Spinal cord (tissue), 10 donors: ENCODE measurements around the gene PRIM2. TPM values are rescaled to one million over a fixed set of nuclear protein-coding genes. Genes with fewer than 3 reads are reported as not detected.
"Not testable (repeated sequence)": the region's sequence is repeated elsewhere in the genome, so short reads cannot be mapped to it uniquely, and the experiment has no call there.

Source experiments
- DNase-seq, 6 donors: peaks; one replicate each; pipeline versions ENCODE4 v3.0.0 to v3.0.0-alpha.2; 2013 to 2015; ENCODE audit warnings: low spot score in 6 of 6, low read depth in 4 of 6
- H3K27ac ChIP-seq: one replicate; pipeline ENCODE4 v1.5.1; 2013; ENCODE audit warnings: low read depth, low read length, control low read depth
- H3K27me3 ChIP-seq: one replicate; pipeline ENCODE4 v1.6.1; 2013; ENCODE audit warnings: low read length; ENCODE audit not compliant: control insufficient read depth, insufficient read depth
- H3K36me3 ChIP-seq: one replicate; pipeline ENCODE4 v1.6.1; 2013; ENCODE audit warnings: low read length; ENCODE audit not compliant: control insufficient read depth, insufficient read depth
- H3K4me1 ChIP-seq: one replicate; pipeline ENCODE4 v1.6.1; 2013; ENCODE audit warnings: low read length; ENCODE audit not compliant: control insufficient read depth, insufficient read depth
- H3K4me3 ChIP-seq: one replicate; pipeline ENCODE4 v1.5.1; 2013; ENCODE audit warnings: low read depth, low read length, control low read depth
- H3K9me3 ChIP-seq: one replicate; pipeline ENCODE4 v1.6.1; 2013; ENCODE audit warnings: low read length; ENCODE audit not compliant: control insufficient read depth, insufficient read depth
- WGBS: methylation state at CpG from one replicate; pipeline ENCODE4 v1.1.5; 2013; ENCODE audit warnings: missing lambda C conversion rate; ENCODE audit not compliant: insufficient coverage; 5-methylcytosine and 5-hydroxymethylcytosine counted together
- polyA plus RNA-seq, 2 donors: library from polyadenylated mRNA; unstranded; fragments of 120-200 nt; gene quantifications; one replicate each; pipeline ENCODE4 v1.2.1, GENCODE V29; 2013; ENCODE audit not compliant: insufficient read length in 2 of 2
- total RNA-seq, 2 donors: library from RNA; depleted of rRNA in 1 of 2; stranded (reverse); fragments of 120-200 nt in 1 of 2; fragments of >200 nt in 1 of 2; gene quantifications; one replicate each; pipeline versions ENCODE4 v1.2.3 to v1.2.4, GENCODE V29; 2013 to 2014
- donor health status: healthy.

Gene PRIM2
- total and polyA plus RNA-seq, 4 donors: 8.1 to 19.7 (median 13.6) TPM

- H3K27me3 ChIP-seq, H3K9me3 ChIP-seq, H3K36me3 ChIP-seq, H3K4me3 ChIP-seq, DNase-seq, H3K4me1 ChIP-seq, H3K27ac ChIP-seq: not testable (repeated sequence)
Measured at GRCh38 chr6:57480194-57480593, 162.8 kb downstream of the PRIM2 start.

DNA sequence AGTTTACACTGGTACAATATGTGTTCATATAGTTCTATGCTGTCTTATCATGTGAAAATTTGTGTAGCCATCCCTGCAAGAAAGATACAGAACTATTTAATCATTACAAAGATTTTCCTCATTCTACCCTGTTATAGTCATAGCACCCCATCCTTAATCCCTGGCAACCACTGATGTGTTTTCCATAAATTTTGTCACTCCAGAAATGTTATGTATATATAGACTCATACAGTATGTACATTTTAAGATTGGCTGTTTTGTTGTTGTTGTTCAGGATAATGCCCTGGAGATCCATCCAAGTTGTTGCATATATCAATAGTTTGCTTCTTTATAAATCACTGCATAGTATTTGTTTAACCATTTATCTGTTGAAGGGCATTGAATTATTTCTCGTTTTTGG lies 163.7 kb downstream of the PRIM2 start:
- H3K4me3 ChIP-seq, DNase-seq: not testable (repeated sequence)
- WGBS: no CpG with 5 or more reads among the region's 1 CpG

DNA sequence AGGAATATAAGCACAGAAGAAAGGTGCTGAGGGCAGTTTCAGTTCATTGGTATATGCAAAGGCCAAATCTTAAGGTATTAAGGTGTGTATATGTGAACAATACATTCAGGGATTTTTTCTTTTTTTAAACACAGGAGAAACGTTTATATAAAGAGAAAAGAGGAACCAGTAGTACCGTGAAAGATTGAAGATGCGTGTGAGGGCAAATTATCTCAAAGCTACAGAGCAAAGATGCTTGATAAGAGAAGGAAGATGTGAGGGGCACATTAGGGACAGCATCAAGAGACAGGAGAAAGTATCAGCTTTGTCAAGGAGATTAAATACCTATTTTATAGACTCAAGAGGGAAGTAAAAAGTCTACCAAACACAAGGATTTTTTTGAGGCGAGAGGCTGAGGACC lies 165.0 kb downstream of the PRIM2 start:
- not testable (repeated sequence) for H3K27ac ChIP-seq, DNase-seq, H3K27me3 ChIP-seq, H3K4me3 ChIP-seq, H3K9me3 ChIP-seq, H3K4me1 ChIP-seq, H3K36me3 ChIP-seq
- WGBS: 100% methylated on average over 1 of the region's 4 CpGs

More for the DNA sequence above, 163.7 kb downstream of the PRIM2 start:
- not testable (repeated sequence) for H3K36me3 ChIP-seq, H3K9me3 ChIP-seq, H3K27me3 ChIP-seq, H3K27ac ChIP-seq, H3K4me1 ChIP-seq

DNA sequence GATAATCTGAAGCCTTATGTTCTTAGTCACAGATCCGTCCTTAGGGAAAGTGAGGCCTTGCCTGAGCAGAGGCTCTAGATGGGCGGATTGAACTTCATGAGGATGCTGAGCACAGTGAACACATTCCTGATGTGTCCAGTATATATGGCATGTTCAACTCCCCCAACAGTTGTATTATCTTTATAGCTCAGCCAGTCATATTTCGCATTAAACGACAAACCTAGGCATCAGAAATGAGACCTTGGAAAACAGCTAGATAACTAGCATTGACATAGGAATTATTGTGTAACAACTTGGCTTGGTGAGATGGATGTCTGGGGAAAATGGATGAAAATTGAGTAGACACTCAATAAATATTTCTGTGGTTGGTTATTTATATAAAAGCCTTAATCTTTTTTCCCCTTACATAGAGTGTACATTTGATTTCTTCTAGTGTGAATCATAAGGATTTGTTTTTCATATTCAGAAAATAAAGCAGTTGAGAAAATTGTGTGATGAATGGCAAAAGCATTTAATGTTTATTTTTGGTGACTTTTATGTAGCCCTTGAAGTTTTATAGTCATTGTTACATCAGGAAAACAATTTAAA lies 169.2 kb downstream of the PRIM2 start:
- not testable (repeated sequence) for H3K4me1 ChIP-seq, H3K27ac ChIP-seq, H3K27me3 ChIP-seq, DNase-seq, H3K36me3 ChIP-seq, H3K9me3 ChIP-seq, H3K4me3 ChIP-seq
- WGBS: no CpG with 5 or more reads among the region's 4 CpGs

DNA sequence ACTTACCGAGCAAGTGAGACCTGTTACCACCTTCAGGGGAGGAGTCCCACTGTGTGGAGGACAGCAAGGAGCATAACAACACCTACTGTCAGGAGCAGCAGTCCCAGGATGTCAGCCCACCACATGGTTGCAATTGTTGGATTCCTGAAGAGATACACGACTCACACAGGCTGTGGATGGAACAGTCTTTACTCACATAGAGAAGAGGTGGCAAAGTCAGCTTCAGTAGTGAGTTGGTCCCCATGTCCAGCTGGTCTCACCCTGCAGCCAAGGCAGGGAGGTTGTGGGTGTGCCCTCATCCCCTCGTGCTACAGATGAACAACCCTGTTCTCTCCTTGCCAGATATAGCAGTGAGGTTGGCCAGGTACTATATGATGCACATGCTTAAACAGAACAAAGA lies 171.1 kb downstream of the PRIM2 start:
- not testable (repeated sequence) for H3K9me3 ChIP-seq, H3K4me3 ChIP-seq, H3K27me3 ChIP-seq, H3K27ac ChIP-seq, H3K36me3 ChIP-seq, DNase-seq, H3K4me1 ChIP-seq
- WGBS: no CpG with 5 or more reads among the region's 3 CpGs

- H3K36me3 ChIP-seq, H3K27me3 ChIP-seq, H3K4me1 ChIP-seq, H3K4me3 ChIP-seq, H3K9me3 ChIP-seq, H3K27ac ChIP-seq, DNase-seq: not testable (repeated sequence)
Measured at GRCh38 chr6:57489887-57490286, 172.5 kb downstream of the PRIM2 start.

- H3K27me3 ChIP-seq, H3K4me1 ChIP-seq, DNase-seq, H3K27ac ChIP-seq, H3K4me3 ChIP-seq, H3K9me3 ChIP-seq, H3K36me3 ChIP-seq: not testable (repeated sequence)
- 100% methylated on average over 1 of the region's 7 CpGs for WGBS
Measured at GRCh38 chr6:57491795-57492194, 174.4 kb downstream of the PRIM2 start.

- H3K9me3 ChIP-seq, DNase-seq, H3K27me3 ChIP-seq, H3K36me3 ChIP-seq, H3K27ac ChIP-seq, H3K4me3 ChIP-seq, H3K4me1 ChIP-seq: not testable (repeated sequence)
- WGBS: no CpG with 5 or more reads among the region's 2 CpGs
Measured at GRCh38 chr6:57496251-57496650, 178.8 kb downstream of the PRIM2 start.

DNA sequence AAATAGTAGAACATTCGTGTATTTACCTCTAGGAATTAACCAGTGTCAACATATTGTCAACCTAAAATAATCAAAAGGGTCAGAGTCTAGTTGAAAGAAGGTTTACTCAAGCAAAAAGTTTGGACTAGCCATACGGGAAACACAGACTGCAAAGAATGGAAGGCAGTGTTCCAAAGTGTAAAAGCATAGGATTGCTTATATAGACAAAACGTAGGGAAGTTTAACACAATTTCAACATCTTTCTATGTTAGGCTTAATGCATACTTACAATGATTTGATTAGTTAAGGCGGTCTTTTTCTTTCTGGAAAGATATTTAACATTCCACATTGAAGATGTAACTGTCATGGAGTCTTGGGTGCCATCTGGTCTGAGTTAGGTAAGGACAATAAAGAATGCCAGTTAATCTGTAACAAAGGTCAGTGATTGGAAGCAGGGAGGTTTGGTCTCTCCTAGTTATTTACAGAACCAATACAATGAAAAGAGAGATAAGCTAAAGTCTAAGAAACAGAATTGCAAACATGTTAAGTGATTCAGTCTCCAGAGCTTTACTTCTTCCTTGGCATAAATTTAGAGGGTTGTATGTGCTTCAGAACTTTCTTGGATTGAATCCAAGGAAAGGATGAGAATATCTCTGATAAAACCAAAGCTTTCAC lies 183.1 kb downstream of the PRIM2 start:
- WGBS: no CpG with 5 or more reads among the region's 4 CpGs
- H3K9me3 ChIP-seq, H3K4me1 ChIP-seq, H3K36me3 ChIP-seq, H3K27ac ChIP-seq, H3K4me3 ChIP-seq, H3K27me3 ChIP-seq: not testable (repeated sequence)
- DNase-seq: peak in 1 of 6 donors; percentile 1

GRCh38 chr6:57502387-57502786 lies 185.0 kb downstream of the PRIM2 start:
- H3K27me3 ChIP-seq, H3K27ac ChIP-seq, DNase-seq, H3K4me1 ChIP-seq, H3K36me3 ChIP-seq, H3K9me3 ChIP-seq, H3K4me3 ChIP-seq: not testable (repeated sequence)
- WGBS: 82% methylated on average over 2 of the region's 10 CpGs
